HCT116 (cell line): ENCODE results near the gene WNT7B.

Experiments used
- EZH2 ChIP-seq: fragments of 200-600 bp; sonication (generic); IDR thresholded peaks from 2 replicates; pipeline ENCODE4 v1.6.1; 2017; ENCODE audit warnings: antibody characterized with exemption, mixed run types
- EZH2phosphoT487 ChIP-seq: fragments of 200-600 bp; IDR thresholded peaks from 2 replicates; pipeline ENCODE4 v1.6.1; 2018; ENCODE audit warnings: antibody characterized with exemption, borderline replicate concordance
- POLR2AphosphoS5 ChIP-seq: IDR thresholded peaks from 2 replicates; pipeline ENCODE4 v1.6.1; 2011; ENCODE audit warnings: mild to moderate bottlenecking, low read depth, low read length, moderate library complexity
- TCF7L2 ChIP-seq: IDR thresholded peaks from 2 replicates; pipeline ENCODE4 v1.7.0; 2011; ENCODE audit warnings: borderline replicate concordance, inconsistent platforms; ENCODE audit not compliant: insufficient read depth, insufficient read length; ENCODE audit errors: extremely low read depth
- TF ChIP-seq, protein P1 (sequence below): IDR thresholded peaks from 2 replicates; pipeline ENCODE4 v1.6.1; 2011; ENCODE audit warnings: mild to moderate bottlenecking, low read length, moderate library complexity; ENCODE audit not compliant: insufficient replicate concordance; ENCODE audit errors: extremely low read depth
- TF ChIP-seq, protein P2 (sequence below), 3 experiments: fragments of 200-600 bp in 1 of 3; sonication (generic) in 1 of 3; IDR thresholded peaks in 2 of 3; conservative IDR thresholded peaks in 1 of 3; 2 replicates each; pipeline ENCODE4 v1.5.1; 2012 to 2017; ENCODE audit warnings: low read depth in 2 of 3, low read length in 2 of 3, antibody characterized with exemption in 1 of 3, borderline replicate concordance in 1 of 3, control low read depth in 1 of 3, mild to moderate bottlenecking in 1 of 3, mixed read lengths in 1 of 3, mixed run types in 1 of 3, moderate library complexity in 1 of 3; ENCODE audit not compliant: insufficient read depth in 1 of 3

DNA sequence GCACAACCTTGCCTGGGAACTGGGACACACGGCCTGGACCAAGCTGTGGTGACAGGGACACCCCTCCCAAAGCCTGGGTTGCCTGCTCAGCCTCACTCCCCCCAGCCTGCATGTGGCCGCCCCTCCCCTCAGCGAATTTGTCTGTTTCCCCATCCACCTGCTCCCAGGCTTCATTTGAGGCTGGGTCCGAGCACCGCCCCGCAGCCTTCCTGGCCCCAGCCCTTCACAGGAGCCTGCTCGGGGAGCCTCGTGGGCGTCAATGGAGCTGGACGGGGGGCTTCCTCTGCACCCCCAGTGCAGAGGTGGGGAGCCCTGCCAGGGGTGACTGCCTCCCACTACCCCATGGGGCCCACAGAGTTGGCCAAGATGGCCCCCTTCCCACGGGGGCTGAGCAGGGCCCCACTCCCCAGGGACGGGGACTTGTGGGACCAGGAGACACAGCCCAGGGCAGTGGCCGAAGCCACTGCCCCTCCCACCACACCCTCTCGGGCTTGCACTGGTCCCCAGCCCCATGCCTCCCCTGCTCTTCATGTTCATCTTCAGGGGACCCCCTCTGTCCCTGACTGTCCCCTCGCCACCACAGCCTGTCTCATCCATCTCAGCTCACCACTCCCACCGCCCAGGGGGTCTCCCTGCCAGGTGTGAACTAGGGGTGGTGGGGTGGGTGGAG is 91.7 kb downstream of the WNT7B start:
- TF ChIP-seq, protein P1, sequence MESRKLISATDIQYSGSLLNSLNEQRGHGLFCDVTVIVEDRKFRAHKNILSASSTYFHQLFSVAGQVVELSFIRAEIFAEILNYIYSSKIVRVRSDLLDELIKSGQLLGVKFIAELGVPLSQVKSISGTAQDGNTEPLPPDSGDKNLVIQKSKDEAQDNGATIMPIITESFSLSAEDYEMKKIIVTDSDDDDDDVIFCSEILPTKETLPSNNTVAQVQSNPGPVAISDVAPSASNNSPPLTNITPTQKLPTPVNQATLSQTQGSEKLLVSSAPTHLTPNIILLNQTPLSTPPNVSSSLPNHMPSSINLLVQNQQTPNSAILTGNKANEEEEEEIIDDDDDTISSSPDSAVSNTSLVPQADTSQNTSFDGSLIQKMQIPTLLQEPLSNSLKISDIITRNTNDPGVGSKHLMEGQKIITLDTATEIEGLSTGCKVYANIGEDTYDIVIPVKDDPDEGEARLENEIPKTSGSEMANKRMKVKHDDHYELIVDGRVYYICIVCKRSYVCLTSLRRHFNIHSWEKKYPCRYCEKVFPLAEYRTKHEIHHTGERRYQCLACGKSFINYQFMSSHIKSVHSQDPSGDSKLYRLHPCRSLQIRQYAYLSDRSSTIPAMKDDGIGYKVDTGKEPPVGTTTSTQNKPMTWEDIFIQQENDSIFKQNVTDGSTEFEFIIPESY, result no peak
- TF ChIP-seq, protein P2, sequence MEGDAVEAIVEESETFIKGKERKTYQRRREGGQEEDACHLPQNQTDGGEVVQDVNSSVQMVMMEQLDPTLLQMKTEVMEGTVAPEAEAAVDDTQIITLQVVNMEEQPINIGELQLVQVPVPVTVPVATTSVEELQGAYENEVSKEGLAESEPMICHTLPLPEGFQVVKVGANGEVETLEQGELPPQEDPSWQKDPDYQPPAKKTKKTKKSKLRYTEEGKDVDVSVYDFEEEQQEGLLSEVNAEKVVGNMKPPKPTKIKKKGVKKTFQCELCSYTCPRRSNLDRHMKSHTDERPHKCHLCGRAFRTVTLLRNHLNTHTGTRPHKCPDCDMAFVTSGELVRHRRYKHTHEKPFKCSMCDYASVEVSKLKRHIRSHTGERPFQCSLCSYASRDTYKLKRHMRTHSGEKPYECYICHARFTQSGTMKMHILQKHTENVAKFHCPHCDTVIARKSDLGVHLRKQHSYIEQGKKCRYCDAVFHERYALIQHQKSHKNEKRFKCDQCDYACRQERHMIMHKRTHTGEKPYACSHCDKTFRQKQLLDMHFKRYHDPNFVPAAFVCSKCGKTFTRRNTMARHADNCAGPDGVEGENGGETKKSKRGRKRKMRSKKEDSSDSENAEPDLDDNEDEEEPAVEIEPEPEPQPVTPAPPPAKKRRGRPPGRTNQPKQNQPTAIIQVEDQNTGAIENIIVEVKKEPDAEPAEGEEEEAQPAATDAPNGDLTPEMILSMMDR (IDR thresholded peaks at IDR 0.05 in 2 of 3, conservative IDR thresholded peaks at IDR 0.05 in 1 of 3; ENCODE audit: borderline replicate concordance in 1 of 3, insufficient read depth in 1 of 3, low read depth in 2 of 3, low read length in 2 of 3), result no peak
- TF ChIP-seq EZH2phosphoT487 (no peak), POLR2AphosphoS5 (no peak), EZH2 (no peak), TCF7L2 (no peak)
